ENCODE results near the gene GLYATL1B.
"Not testable (repeated sequence)": the region's sequence is repeated elsewhere in the genome, so short reads cannot be mapped to it uniquely, and the experiment has no call there.

Gene GLYATL1B

GRCh38 chr11:59069087-59069486, 17.0 kb upstream of the GLYATL1B start:
- no peak for TF ChIP-seq CTCF (IDR thresholded peaks at IDR 0.05; ENCODE audit: low read depth, low read length)
- H3K4me3 ChIP-seq (ENCODE audit: low read depth, low read length): no peak overlapping the region

- TF ChIP-seq CTCF (IDR thresholded peaks at IDR 0.05; ENCODE audit: low read depth, low read length): no peak
- H3K4me3 ChIP-seq (ENCODE audit: low read depth, low read length): no peak overlapping the region
Observed at GRCh38 chr11:59076876-59077571, 9.1 kb upstream of the GLYATL1B start.

GRCh38 chr11:59078435-59078834, 7.7 kb upstream of the GLYATL1B start:
- no peak for TF ChIP-seq CTCF (IDR thresholded peaks at IDR 0.05; ENCODE audit: low read depth, low read length)
- no peak overlapping the region for H3K4me3 ChIP-seq (ENCODE audit: low read depth, low read length)

GRCh38 chr11:59079086-59079485, 7.0 kb upstream of the GLYATL1B start:
- no peak for TF ChIP-seq CTCF (IDR thresholded peaks at IDR 0.05; ENCODE audit: low read depth, low read length)
- no peak overlapping the region for H3K4me3 ChIP-seq (ENCODE audit: low read depth, low read length)

GRCh38 chr11:59080421-59080820, 5.7 kb upstream of the GLYATL1B start:
- H3K4me3 ChIP-seq (ENCODE audit: low read depth, low read length): not testable (repeated sequence)

- not testable (repeated sequence) for H3K4me3 ChIP-seq (ENCODE audit: low read depth, low read length)
Observed at GRCh38 chr11:59081430-59082020, 4.6 kb upstream of the GLYATL1B start.

- no peak overlapping the region for H3K4me3 ChIP-seq (ENCODE audit: low read depth, low read length)
- TF ChIP-seq CTCF (IDR thresholded peaks at IDR 0.05; ENCODE audit: low read depth, low read length): no peak
Observed at GRCh38 chr11:59088162-59088561, 2.1 kb downstream of the GLYATL1B start.

- not testable (repeated sequence) for H3K4me3 ChIP-seq (ENCODE audit: low read depth, low read length)
Observed at GRCh38 chr11:59093576-59093975, 7.5 kb downstream of the GLYATL1B start.

- not testable (repeated sequence) for H3K4me3 ChIP-seq (ENCODE audit: low read depth, low read length)
Observed at GRCh38 chr11:59095225-59095624, 9.1 kb downstream of the GLYATL1B start.

GRCh38 chr11:59095972-59096575, 10.0 kb downstream of the GLYATL1B start:
- not testable (repeated sequence) for H3K4me3 ChIP-seq (ENCODE audit: low read depth, low read length)
